Mesothelial cell of epicardium (in vitro differentiated cells): ENCODE results near the gene MEF2C. TPM values are rescaled to one million over a fixed set of nuclear protein-coding genes. Genes with fewer than 3 reads are reported as not detected.

Experiments
- DNase-seq, 2 experiments: peaks; one replicate each; pipeline ENCODE4 v3.0.0; 2021; ENCODE audit warnings: low spot score in 2 of 2; ENCODE audit not compliant: unreplicated experiment in 2 of 2
- H3K27ac Mint-ChIP-seq: 2 replicates; pipeline ENCODE4 v1.8.0; 2021; ENCODE audit warnings: mixed read lengths
- H3K27me3 Mint-ChIP-seq: 2 replicates; pipeline ENCODE4 v1.8.0; 2021; ENCODE audit warnings: low read depth, mixed read lengths
- H3K36me3 Mint-ChIP-seq: 2 replicates; pipeline ENCODE4 v1.8.0; 2021; ENCODE audit warnings: mixed read lengths
- H3K4me1 Mint-ChIP-seq: 2 replicates; pipeline ENCODE4 v1.8.0; 2021; ENCODE audit warnings: mixed read lengths
- H3K4me3 Mint-ChIP-seq: 2 replicates; pipeline ENCODE4 v1.8.0; 2021; ENCODE audit warnings: mild to moderate bottlenecking, moderate library complexity, mixed read lengths
- H3K9me3 Mint-ChIP-seq: 2 replicates; pipeline ENCODE4 v1.8.0; 2021; ENCODE audit warnings: mixed read lengths
- total RNA-seq: library from RNA; stranded (reverse); gene quantifications from 3 replicates; pipeline ENCODE4 v1.2.1, GENCODE V29; 2021
- TF ChIP-seq, protein P1 (sequence below): fragments of 200-600 bp; sonication (generic); IDR thresholded peaks from one replicate; pipeline ENCODE4 v1.5.0; 2021; ENCODE audit warnings: antibody characterized with exemption; ENCODE audit not compliant: unreplicated experiment

Gene MEF2C
- total RNA-seq, 1 donor from 2014 or later: 9.1 TPM

DNA sequence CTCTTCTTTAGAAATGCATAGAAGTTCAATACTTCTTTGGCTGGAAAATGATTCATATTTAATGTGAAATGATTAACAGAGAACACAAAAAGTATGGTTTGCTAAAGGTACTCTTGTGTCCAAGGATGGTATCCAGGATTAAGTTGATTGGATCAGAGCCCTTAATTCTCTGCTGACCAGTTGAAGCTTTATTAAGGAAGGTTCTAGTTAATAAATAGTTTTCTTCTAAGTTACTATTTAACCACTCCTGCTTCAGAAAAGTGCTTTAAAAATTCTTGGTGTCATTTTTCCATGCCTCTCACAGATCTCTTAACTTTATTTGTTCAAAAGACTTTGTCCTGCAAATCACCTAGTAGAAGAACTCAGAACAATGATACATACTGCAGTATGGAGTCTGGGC is 134.3 kb downstream of the MEF2C start:
- H3K27ac Mint-ChIP-seq: no peak overlapping the region
- H3K4me3 Mint-ChIP-seq: no peak overlapping the region
- H3K4me1 Mint-ChIP-seq: peaks cover 2% of the 10 kb centered on the region
- peaks cover 2% of the 10 kb centered on the region for H3K36me3 Mint-ChIP-seq
- H3K9me3 Mint-ChIP-seq: no peaks in the 10 kb centered on the region
- no peaks in the 10 kb centered on the region for H3K27me3 Mint-ChIP-seq
- DNase-seq: no peak
- TF ChIP-seq, protein P1, sequence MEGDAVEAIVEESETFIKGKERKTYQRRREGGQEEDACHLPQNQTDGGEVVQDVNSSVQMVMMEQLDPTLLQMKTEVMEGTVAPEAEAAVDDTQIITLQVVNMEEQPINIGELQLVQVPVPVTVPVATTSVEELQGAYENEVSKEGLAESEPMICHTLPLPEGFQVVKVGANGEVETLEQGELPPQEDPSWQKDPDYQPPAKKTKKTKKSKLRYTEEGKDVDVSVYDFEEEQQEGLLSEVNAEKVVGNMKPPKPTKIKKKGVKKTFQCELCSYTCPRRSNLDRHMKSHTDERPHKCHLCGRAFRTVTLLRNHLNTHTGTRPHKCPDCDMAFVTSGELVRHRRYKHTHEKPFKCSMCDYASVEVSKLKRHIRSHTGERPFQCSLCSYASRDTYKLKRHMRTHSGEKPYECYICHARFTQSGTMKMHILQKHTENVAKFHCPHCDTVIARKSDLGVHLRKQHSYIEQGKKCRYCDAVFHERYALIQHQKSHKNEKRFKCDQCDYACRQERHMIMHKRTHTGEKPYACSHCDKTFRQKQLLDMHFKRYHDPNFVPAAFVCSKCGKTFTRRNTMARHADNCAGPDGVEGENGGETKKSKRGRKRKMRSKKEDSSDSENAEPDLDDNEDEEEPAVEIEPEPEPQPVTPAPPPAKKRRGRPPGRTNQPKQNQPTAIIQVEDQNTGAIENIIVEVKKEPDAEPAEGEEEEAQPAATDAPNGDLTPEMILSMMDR: no peak

GRCh38 chr5:88746438-88746882 is 136.5 kb downstream of the MEF2C start:
- TF ChIP-seq, protein P1: no peak
- Mint-ChIP-seq H3K36me3 (peaks cover 2% of the 10 kb centered on the region), H3K4me3 (no peak overlapping the region), H3K27ac (no peak overlapping the region), H3K4me1 (peaks cover 4% of the 10 kb centered on the region), H3K9me3 (no peaks in the 10 kb centered on the region), H3K27me3 (no peaks in the 10 kb centered on the region)
- no peak for DNase-seq

GRCh38 chr5:88745093-88745696 is 137.8 kb downstream of the MEF2C start:
- Mint-ChIP-seq H3K4me3 (no peak overlapping the region), H3K9me3 (no peaks in the 10 kb centered on the region), H3K27me3 (no peaks in the 10 kb centered on the region), H3K36me3 (peaks cover 2% of the 10 kb centered on the region), H3K4me1 (peaks cover 4% of the 10 kb centered on the region), H3K27ac (no peak overlapping the region)
- DNase-seq: no peak
- TF ChIP-seq, protein P1: no peak

GRCh38 chr5:88743231-88743834 is 139.7 kb downstream of the MEF2C start:
- Mint-ChIP-seq H3K4me3 (no peak overlapping the region), H3K27ac (no peak overlapping the region), H3K27me3 (no peaks in the 10 kb centered on the region), H3K9me3 (no peaks in the 10 kb centered on the region), H3K36me3 (peaks cover 2% of the 10 kb centered on the region), H3K4me1 (peaks cover 4% of the 10 kb centered on the region)
- no peak for DNase-seq
- TF ChIP-seq, protein P1: no peak

GRCh38 chr5:88741964-88742363 is 141.0 kb downstream of the MEF2C start:
- Mint-ChIP-seq H3K27ac (no peak overlapping the region), H3K27me3 (no peaks in the 10 kb centered on the region)

More at GRCh38 chr5:88741964-88742363, 141.0 kb downstream of the MEF2C start:
- H3K36me3 Mint-ChIP-seq: peaks cover 2% of the 10 kb centered on the region
- H3K4me1 Mint-ChIP-seq: peaks cover 10% of the 10 kb centered on the region
- DNase-seq: no peak
- no peak overlapping the region for H3K4me3 Mint-ChIP-seq
- H3K9me3 Mint-ChIP-seq: no peaks in the 10 kb centered on the region
- TF ChIP-seq, protein P1: no peak
